GM19035 (cell line): ENCODE data around the gene OTOP2.
"Not testable (repeated sequence)": the region's sequence is repeated elsewhere in the genome, so short reads cannot be mapped to it uniquely, and the experiment has no call there.

ENCODE experiments used
- ATAC-seq: cut with Tn5 transposase; IDR thresholded peaks from one replicate; pipeline ENCODE4 v1.9.1; 2021; ENCODE audit not compliant: unreplicated experiment

Gene OTOP2

DNA sequence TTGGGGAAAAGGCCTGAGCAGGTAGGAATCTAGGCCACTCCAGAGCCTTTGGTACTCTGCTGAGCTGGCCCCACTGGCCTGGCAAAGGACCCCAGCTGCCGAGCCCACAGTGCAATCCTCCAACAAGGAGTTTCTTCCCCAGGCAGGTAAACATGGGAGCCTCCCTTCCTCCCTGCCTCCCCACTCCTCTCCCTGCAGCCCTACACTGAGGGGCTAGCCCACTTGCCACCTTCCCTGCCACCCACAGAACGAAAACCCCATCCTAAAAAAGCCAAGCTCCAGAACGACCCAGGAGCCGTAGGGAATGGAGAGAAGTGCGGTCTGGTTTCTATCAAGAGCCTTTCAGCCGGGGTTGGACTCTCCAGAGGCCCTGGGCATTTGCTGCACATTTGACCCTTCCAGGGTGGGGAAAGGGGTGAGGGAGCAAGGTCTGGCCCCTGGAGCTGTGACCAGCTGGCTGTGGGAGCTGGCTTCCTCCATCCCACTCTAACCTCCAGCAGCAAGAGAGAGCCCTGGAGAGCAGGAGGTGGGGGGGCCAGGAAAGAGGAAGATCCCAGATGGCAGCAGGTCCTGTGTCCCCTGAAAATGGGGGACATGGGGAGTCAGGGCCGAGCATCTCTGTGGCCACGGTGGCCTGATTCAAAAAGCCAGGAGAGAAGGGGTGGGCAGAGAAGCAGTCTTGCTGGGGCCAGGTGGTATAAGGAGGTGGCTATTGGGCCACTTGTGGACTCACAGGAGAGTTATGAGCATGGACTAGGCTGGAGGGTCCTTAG, 47.2 kb downstream of the OTOP2 start:
- no peak for ATAC-seq

GRCh38 chr17:74971842-74972106, 47.7 kb downstream of the OTOP2 start:
- ATAC-seq, result no peak

GRCh38 chr17:74972107-74972972, 48.3 kb downstream of the OTOP2 start, which contains the start of gene HID1:
HID1 (minus strand) TSS chr17:74972759; CDS start chr17:74972656, 103 bp downstream.
- ATAC-seq, result no peak

DNA sequence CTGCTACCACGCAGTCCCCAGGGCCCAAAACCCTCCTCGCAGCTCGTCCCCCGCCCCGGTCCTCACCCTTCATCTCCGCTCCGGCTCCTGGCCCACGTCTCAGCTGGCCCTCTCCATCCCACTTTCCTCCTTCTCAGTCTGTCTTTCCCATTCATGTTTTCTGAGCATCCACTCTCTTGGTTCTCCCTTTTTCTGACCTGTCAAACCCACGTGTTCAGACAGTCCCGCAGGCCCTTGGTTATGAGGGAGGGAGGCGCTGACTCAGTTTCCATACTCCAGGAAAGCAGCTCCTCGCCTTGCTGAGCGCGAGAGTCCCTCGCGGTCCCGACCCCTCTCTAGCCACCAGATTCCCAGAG, 48.9 kb downstream of the OTOP2 start:
- no peak for ATAC-seq

DNA sequence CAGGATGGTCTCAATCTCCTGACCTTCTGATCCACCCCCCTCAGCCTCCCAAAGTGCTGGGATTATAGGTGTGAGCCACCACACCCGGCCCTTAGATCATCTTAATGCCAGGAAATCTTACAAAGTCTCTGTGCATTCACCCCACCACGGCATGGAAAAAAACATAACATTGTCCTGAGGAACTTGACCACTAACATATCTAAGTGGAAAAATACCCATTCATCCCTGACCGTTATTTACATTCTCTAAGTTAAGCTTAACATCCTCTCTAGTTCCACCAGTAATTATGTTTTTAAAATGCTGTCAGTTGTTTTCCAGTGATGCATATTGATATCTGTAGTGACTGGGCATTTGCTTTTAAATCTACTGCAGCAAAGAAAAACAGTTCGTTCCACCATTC, 51.9 kb downstream of the OTOP2 start:
- no peak for ATAC-seq

DNA sequence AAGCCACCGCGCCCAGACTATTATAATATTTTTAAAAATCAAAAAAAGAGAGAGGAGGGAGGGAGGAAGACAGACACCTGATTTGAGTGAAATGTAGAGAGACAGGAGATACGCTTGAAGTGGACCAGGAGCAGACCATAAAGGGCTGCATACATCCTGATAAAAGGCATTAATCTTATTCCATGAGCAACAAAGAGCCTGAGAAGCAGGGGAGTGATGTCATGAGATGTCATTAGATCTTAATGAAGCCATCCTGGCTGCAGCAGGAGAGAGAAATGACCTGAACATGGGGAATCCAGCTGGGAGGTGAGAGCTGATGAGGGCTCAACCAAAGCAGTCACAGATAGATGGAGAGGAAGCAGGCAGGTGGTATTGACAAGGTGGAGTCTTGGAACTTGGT, 53.7 kb downstream of the OTOP2 start:
- ATAC-seq, result no peak

- ATAC-seq, result no peak
Measured at GRCh38 chr17:74978240-74978639, 54.2 kb downstream of the OTOP2 start.

DNA sequence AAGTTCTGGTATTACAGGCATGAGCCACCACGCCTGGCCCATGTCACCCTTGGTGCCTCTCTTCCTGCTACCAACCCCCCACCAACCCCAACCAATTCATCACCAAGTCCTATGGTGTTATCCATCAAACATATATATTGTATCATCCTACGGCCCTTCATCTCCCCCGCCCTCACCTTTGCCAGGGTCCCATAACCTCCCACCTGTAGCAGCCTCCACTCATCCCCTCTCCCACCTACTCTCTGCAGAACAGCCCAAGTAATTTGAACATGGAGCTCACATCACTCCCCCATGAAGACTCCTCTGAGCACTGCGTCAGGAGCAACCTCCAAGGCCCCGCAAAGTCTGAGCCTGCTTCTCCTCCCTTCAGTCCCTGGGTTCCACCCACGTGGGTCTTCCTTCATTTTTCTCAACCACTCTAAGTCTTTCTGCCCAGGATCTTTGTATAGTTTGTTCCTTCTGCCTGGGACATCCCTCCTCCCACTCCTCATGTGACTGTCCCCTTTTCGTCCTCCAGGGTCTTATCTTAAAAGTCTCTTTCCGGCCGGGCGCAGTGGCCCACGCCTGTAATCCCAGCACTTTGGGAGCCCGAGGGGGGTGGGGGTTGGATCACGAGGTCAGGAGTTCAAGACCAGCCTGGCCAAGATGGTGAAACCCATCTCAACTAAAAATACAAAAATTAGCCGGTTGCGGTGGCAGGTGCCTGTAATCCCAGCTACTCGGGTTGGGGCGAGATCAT, 55.5 kb downstream of the OTOP2 start:
- no peak for ATAC-seq

- no peak for ATAC-seq
Measured at GRCh38 chr17:74981318-74981978, 57.4 kb downstream of the OTOP2 start.

DNA sequence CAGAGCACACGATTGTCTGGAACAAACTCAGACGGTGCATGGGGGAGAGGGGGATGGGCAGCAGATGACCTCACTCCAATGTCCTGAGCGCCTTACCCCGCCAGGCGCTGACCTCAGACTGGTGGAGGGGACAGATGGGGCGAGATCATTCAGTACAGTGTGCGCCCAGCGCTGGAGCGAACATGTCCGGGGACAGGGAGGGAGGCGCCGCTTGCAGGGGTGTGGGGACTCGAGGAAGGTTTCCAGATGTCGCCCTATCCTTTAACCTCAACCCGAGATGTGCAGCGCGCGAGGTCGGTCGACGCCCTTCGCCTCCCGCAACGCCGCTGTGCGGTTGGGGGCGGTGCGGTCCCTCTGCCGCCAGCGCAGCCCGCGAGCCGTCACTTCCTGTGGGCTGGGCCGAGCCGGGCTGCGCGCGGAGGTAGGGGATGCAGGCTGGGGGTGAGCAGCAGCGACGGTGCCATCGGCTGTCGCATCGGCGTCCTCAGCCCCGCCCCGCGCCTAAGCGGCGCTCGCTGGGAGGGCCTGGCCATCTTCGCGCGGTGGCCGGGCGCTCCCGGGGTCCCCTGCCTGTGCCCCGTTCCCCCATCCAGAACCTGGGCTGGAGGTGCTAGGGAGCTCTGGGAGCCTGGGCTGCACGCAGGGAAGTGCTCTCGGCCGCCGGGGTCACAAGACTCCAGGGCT, 58.0 kb downstream of the OTOP2 start:
- no peak for ATAC-seq

DNA sequence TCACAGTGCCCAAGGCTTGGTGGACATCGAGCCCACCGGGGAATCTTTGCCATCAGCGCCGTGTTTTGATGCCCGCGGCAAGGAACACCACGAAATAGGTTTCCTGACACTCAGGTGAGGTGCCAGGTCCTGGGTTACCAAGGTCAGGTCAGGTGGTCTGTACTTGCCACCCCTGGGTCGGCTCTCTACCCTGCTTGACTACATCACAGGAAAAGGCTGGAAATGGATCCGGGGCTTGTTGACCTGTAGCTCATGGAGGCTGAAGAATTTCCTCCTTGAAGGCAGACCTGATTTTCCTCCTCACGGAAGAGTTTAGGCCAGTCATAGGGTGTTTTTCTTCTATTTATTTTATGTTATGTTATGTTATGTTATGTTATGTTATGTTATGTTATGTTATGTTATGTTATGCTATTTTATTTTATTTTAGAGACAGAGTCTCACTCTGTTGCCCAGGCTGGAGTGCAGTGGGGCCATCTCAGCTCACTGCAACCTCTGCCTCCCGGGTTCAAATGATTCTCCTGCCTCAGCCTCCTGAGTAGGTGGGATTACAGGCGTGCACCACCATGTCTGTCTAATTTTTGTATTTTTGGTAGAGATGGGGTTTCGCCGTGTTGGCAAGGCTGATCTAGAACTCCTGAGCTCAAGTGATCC, 58.7 kb downstream of the OTOP2 start:
- ATAC-seq, result not testable (repeated sequence)
